Globus pallidus (tissue), 1 donor: ENCODE data around the gene PRELID3B.

Experiments used
- DNase-seq: peaks from one replicate; pipeline ENCODE4 v3.0.0-alpha.2; 2015; ENCODE audit warnings: low spot score

The PRELID3B gene

DNA sequence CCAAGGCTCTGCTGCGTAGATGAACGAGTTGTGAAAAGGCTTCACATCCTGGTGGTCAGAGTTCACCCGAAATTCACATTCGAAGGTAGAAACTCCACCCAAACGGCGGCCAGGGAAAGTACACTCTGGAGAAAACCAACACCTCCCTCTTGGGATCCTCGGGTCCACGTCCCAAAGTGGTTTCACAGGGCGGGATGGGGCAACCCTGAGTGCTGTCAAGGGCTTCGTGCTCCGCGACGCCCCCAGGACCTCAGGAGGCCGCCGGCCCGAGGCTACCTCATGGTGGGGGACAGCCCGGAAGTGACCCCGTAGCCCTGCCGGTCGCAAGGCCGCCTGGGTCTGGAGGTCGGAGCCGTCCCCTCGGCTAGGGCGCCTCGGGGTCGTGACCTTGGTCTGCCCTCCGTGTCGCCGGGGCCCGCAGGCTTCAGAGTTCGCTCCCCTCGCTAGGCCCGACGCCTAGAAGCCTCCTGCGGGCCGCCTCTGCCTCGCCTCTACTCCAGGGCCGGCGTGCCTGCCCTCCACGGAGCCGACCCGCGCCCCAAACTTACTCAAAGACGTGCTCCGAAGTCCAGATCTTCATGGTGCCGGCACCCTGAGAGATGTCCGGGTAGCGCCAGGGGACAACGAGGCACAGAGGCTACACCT is at the start of gene PRELID3B:
TSS of gene PRELID3B (minus strand) at position 636 of the 645 bp plus-strand sequence. CDS start at position 580, 56 bp downstream.
- DNase-seq: no peak

DNA sequence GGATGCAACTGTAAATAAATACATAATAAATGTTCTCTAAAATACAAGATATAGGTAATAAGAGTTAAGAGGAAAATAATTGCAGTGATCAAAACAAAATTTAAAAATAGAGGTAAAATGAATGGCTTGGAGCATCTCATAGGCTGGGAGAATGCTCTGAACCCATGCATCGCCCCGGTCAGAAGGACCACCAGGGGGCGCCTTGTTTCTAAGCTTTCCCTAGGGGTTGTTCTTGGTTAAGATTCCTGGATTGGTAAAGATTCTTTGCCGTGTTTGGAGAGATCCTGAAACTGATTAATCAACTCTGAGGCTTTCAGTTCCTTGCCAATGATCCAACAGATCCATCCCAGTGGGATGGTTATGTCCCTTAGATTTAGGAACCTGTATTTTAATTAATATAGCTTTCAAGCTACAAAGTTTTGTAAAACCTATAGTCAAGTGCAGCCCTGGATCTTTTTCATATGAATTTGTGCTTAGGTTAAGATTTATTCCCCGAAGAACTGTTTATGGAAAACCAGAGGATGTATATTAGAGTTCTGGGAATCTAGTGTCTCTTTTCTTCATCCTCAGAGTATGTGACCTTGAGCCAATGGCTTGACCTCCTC is 45.3 kb upstream of the PRELID3B start:
- peak; percentile 73 for DNase-seq

GRCh38 chr20:59086923-59087322 is 44.3 kb upstream of the PRELID3B start:
- no peak for DNase-seq

DNA sequence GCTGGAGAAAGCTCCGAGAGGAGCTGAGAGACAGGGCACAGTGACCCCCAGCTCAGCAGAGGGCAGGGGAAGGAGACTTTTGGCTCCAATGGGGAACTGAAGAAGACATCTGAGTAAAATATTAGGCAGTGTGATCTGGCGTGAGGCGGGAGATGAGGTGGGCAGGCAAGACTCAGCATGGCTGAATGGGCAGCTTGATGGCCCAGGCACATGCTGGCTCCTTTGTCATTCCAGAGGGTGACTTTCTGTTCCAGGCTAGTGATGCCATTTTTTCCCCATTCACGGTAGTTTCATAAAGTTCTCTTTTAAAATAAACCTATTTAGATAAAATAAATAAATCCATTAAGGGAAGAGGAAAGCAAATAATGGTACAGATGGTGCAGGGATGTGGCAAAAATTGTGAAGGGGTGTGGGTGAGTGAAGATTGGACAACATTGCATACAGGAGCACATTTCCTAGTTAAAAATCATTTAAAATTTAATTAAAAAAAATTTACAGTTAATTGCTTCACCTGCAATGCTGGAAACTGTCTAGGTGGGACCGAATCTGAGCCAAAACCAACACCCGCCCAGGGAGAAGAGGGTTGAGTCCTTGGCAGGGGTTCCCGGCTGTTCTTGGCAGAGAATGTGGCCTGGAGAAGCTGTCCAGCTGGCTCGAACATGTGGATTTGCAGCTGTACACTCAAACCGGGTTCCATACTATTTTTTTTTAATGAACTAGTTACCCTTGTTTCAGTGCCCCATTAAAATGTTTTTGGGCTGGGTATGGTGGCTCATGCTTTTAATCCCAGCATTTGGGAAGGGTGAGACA is 41.7 kb upstream of the PRELID3B start:
- no peak for DNase-seq

DNA sequence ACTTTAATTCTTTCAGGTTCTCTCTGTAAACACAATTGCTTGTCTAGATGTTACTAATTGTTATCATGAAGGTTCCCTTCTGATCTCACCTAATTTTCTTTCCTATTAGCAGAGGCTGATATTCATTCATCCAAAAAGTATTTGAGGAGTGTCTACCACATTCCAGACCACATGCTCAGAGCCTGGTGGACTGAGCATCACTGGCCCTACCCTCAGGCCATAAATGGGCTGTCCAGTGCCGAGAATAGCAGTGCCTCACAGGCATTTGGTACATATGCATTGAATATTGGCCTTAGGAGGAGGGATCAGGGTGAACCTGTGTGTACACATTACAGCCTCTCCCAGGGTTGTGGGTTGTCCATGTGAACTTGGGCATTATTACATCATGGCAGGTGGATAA is 40.4 kb upstream of the PRELID3B start:
- no peak for DNase-seq

GRCh38 chr20:59082077-59082740 is 39.6 kb upstream of the PRELID3B start:
- DNase-seq: no peak

DNA sequence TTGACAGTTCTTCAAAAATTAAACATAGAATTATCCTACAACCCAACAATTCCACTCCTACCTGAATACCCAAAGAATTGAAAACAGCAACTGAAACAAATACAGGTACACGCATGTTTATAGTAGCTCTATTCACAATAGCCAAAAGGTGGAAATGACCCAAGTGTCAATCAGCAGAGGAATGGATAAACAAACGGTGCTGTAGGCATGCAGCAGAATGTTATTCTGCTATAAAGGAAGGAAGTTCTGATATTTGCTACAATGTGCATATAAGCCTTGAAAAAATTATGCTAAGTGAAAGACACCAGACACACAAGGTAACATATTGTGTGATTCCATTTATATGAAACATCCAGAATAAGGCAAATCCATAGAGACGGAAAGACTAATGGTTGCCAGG is 38.5 kb upstream of the PRELID3B start:
- DNase-seq: no peak

DNA sequence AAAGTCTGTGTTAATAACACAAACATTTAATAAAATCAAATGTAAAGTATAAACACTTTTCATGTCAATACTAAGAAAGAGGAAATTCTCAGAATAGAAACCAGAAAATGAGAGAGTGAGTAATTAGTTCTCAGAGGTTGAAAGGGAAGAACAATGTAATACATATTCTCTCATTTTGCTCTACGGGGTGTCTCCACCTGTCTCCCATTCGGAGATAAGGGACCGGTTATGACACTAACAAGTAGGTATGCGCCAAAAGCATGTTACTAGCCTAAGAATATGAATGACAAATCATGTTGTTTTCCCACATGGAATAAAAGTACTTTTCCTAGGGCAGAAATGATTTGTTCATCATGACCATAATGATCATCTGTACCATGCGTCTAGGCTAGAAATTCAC is 35.6 kb upstream of the PRELID3B start:
- no peak for DNase-seq

DNA sequence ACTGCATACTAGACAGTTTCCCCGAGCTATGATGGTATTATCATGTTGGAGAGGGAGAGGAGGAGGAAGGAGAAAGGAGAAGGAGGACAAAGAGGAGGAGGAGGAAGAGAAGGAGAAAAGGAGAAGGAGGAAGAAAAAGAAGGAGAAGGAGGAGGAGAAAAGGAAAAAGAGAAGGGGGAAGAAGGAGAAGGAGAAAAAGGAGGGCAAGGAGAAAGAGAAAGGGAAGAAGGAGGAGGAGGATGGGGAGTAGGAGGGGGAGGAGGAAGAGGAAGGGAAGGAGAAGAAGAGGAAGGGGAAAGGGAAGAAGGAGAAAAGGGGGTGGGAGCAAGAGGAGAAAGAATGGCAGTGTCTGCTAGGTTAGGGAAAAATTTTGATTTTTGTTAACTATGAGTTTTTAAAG is 35.1 kb upstream of the PRELID3B start:
- no peak for DNase-seq

DNA sequence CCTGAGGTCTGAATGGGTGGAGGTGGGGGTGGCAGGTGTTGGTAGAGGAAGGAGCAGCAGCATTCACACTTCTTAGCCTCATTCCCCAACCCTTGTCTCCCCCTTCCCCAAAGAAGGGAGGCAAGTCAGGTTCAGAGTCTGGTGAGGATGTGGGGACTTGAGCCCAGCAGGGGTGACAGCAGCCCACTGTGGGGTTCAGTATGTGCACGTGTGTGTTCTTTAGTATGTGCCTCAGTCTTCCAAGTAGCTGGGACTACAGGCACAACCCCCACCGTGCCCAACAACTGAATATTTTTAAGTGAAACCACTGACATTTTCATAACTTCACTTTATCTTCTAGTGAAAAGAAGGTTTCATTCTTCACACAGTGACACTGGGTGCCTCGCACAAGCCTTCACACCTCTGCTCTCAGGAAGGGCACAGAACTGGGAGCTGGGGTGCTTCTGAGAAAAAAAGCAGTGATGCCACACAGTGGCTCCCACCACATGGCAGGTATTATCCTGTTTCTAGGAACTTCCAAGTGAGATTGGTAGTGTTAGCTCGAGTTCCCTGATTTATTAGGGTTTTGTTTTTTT is 33.4 kb upstream of the PRELID3B start:
- DNase-seq: no peak

- no peak for DNase-seq
Observed at GRCh38 chr20:59074456-59074855, 31.9 kb upstream of the PRELID3B start.

GRCh38 chr20:59073582-59073981 is 31.0 kb upstream of the PRELID3B start:
- no peak for DNase-seq

GRCh38 chr20:59071216-59071615 is 28.6 kb upstream of the PRELID3B start:
- DNase-seq: peak; percentile 30

DNA sequence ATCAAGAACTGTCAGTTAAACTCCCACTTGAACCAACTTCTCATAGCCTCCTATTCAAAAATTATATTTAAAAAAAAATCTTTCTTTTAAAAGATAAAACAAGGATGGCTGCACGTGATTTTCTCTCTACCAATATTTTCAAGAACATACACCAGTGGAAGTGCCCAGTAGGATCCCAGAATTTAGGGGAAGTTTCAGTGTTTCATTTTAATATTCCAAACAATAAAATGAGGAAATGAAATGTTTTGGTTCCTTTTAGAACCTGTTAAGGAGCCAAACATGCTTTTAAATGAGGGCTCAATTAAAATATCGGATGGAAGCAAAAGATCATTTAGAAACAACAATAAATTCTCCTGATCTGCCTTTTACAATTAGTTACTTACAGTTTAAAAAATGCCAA is 26.4 kb upstream of the PRELID3B start:
- DNase-seq: no peak

- DNase-seq: no peak
Observed at GRCh38 chr20:59068534-59068933, 25.9 kb upstream of the PRELID3B start.

DNA sequence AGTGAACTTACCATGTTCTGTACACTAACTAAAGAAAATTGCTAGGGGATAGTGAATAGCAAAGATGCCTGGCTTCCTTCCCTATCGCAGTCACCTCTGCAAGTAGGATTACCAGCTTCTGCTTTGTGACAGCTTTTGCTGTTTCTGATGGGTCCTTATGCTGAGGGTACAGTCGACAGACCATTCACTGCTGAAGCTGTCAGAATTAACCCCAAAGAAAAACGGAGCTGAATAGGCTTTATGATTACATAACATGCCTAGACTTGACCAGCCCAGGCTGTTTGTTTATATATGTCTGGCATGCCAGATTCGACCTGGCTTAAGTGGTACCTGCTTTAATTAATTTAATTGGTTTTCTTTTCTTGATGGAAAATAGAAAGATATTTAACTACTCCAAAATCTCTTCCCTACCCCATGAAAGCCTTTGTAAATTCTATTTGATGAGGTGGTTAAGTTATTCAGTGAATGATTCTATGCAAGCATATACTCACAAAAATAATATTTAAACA is 21.7 kb upstream of the PRELID3B start:
- no peak for DNase-seq

DNA sequence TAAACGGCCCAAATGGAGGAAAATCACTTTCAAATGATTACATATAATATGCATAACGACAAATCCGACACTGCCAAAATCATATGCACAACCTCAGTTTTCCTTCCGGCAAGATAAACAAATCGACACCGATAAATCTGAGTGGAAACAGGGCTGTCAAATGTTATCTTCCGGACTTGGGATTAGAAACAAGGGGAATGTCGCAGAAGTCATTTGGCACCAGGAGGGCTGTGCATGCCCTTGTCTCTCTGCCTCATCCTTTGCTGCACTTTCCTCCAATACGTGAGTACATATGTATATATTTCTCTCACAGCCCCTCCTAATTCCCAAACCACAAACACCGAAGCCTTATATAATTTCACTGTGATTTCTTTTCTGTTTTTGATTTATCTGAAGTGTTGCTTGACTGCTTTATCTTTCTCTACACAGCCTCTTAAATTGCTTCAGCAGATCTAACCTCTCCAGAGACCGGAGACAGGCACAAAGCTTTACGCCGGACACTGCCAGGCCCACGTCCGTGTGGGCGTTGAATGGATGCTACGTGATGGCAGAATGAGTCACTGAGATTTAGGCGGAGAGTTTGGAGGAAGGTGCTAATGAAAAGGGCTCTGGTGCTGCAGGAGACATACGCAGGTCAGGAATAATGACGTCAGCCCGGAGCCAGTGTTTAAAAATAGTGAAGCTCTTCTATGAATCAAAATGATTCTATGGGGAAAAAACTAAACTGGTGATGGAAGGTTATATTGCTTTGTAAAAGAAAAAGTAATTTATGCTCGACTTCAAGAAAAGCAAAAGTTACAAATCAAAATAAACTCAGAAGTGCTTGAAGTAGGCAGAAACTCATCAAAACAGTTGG is 21.0 kb upstream of the PRELID3B start:
- DNase-seq: no peak

DNA sequence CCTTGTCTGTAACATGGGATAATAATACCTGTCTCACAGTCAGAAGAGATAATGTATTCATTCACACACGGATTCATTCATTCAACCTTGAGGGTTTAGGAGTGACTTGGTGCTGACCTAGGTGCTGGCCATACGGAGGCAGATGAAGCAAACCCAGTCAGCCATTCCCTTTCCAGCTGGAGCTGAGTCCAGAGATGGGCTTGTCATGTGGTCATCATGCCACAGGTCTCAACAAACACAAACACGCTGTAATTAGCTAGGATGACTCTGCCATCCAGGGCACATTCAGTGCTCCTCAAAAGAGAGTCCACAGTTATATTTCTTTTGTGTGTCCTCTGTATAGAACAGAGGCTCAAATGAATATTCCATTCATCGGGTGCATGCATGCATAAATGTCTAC is 19.5 kb upstream of the PRELID3B start:
- DNase-seq: no peak

DNA sequence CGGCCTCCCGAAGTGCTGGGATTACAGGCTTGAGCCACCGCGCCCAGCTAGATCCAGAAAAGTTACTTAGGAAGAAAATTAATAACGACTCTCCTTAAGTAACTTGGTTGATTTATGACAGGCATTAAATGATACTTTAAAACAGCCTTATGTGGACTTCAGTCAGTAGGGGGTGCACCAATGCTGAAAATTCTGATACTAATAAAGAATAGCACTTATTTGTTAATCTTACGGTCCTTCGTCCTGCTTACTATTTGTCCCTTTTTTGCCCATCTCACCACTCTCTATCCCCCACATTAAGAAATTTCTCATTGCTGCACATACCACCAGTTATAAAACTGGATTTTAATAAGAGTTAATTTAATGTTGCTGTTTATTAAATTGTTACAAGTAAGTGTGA is 12.7 kb upstream of the PRELID3B start:
- DNase-seq: no peak

- DNase-seq: no peak
Observed at GRCh38 chr20:59051666-59052185, 9.1 kb upstream of the PRELID3B start.

- DNase-seq: no peak
Observed at GRCh38 chr20:59050437-59050836, 7.9 kb upstream of the PRELID3B start.
